Esophagus muscularis mucosa (tissue), 4 donors: ENCODE data around the gene CAMTA1.

ENCODE experiments used
- EP300 ChIP-seq: sonication (generic); formaldehyde crosslinking; IDR thresholded peaks from one replicate; pipeline ENCODE4 v1.6.1; 2017; ENCODE audit warnings: antibody characterized with exemption
- POLR2A ChIP-seq: fragments of 450-650 bp; IDR thresholded peaks from one replicate; pipeline ENCODE4 v1.6.1; 2017; ENCODE audit warnings: antibody characterized with exemption, moderate library complexity, mild to moderate bottlenecking, low read depth
- POLR2AphosphoS5 ChIP-seq, 2 donors: sonication (generic); formaldehyde crosslinking; IDR thresholded peaks; one replicate each; pipeline ENCODE4 v1.6.1; 2017; ENCODE audit warnings: antibody characterized with exemption in 2 of 2
- TF ChIP-seq, protein P1 (sequence below), 3 experiments: fragments of 200-600 bp in 2 of 3; fragments of 450-650 bp in 1 of 3; sonication (generic) in 2 of 3; IDR thresholded peaks; one replicate each; pipeline ENCODE4 v1.5.1; 2017 to 2019; ENCODE audit warnings: antibody characterized with exemption in 3 of 3, mild to moderate bottlenecking in 2 of 3, moderate library complexity in 1 of 3

GRCh38 chr1:7575041-7575400, 789.8 kb downstream of the CAMTA1 start:
- no peak for TF ChIP-seq POLR2A
- TF ChIP-seq, protein P1, sequence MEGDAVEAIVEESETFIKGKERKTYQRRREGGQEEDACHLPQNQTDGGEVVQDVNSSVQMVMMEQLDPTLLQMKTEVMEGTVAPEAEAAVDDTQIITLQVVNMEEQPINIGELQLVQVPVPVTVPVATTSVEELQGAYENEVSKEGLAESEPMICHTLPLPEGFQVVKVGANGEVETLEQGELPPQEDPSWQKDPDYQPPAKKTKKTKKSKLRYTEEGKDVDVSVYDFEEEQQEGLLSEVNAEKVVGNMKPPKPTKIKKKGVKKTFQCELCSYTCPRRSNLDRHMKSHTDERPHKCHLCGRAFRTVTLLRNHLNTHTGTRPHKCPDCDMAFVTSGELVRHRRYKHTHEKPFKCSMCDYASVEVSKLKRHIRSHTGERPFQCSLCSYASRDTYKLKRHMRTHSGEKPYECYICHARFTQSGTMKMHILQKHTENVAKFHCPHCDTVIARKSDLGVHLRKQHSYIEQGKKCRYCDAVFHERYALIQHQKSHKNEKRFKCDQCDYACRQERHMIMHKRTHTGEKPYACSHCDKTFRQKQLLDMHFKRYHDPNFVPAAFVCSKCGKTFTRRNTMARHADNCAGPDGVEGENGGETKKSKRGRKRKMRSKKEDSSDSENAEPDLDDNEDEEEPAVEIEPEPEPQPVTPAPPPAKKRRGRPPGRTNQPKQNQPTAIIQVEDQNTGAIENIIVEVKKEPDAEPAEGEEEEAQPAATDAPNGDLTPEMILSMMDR (IDR thresholded peaks at IDR 0.05): no peak
- no peak for TF ChIP-seq POLR2AphosphoS5 (IDR thresholded peaks at IDR 0.05)
- no peak for TF ChIP-seq EP300
